ENCODE measurements around the gene TYR. TPM values are rescaled to one million over a fixed set of nuclear protein-coding genes. Genes with fewer than 3 reads are reported as not detected.

TYR gene
- total and polyA plus RNA-seq, 4 donors, result not detected

DNA sequence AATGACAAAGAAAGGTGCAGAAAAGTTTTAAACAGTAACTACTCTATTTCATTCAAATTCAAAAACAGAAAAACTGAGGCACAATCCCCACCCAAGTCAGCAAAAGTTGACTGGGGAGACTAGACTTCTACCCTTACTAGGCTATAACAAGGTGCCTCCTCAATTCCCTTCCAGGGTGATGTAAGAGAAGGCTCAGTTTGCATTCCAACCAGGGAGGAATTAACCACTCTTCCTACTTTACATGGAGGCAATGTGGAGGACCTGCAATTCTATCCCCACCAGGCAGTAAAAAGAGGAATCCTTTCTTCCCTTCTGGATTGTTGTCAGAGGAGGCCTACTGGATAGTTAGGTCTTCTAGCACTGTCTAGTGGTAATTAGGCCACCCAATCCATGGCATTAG, 26.1 kb downstream of the TYR start:
- TF ChIP-seq FOXA2 (IDR thresholded peaks at IDR 0.05) (no peak), YY1 (IDR thresholded peaks at IDR 0.05) (no peak), JUND (IDR thresholded peaks at IDR 0.05) (no peak), FOXA1 (IDR thresholded peaks at IDR 0.05) (no peak), RAD21 (IDR thresholded peaks at IDR 0.05) (no peak)
- TF ChIP-seq, protein P1, sequence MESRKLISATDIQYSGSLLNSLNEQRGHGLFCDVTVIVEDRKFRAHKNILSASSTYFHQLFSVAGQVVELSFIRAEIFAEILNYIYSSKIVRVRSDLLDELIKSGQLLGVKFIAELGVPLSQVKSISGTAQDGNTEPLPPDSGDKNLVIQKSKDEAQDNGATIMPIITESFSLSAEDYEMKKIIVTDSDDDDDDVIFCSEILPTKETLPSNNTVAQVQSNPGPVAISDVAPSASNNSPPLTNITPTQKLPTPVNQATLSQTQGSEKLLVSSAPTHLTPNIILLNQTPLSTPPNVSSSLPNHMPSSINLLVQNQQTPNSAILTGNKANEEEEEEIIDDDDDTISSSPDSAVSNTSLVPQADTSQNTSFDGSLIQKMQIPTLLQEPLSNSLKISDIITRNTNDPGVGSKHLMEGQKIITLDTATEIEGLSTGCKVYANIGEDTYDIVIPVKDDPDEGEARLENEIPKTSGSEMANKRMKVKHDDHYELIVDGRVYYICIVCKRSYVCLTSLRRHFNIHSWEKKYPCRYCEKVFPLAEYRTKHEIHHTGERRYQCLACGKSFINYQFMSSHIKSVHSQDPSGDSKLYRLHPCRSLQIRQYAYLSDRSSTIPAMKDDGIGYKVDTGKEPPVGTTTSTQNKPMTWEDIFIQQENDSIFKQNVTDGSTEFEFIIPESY (IDR thresholded peaks at IDR 0.05), result no peak
- TF ChIP-seq, protein P2, sequence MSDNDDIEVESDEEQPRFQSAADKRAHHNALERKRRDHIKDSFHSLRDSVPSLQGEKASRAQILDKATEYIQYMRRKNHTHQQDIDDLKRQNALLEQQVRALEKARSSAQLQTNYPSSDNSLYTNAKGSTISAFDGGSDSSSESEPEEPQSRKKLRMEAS (IDR thresholded peaks at IDR 0.05), result no peak
- no peak overlapping the region for H3K9ac ChIP-seq (ENCODE audit: low read depth in 1 of 2, low read length in 2 of 2)
- H3K27me3 ChIP-seq (ENCODE audit: control insufficient read depth in 4 of 4, insufficient read depth in 4 of 4, low read length in 3 of 4), result no peaks in the 10 kb centered on the region
- H3K4me3 ChIP-seq (ENCODE audit: low read depth in 1 of 3, low read length in 3 of 3), result no peak overlapping the region
- H3K27ac ChIP-seq (ENCODE audit: low read depth in 1 of 2, low read length in 2 of 2), result no peak overlapping the region
- DNase-seq (ENCODE audit: low spot score), result no peak
- no peaks in the 10 kb centered on the region for H3K36me3 ChIP-seq (ENCODE audit: control insufficient read depth in 4 of 4, insufficient read depth in 3 of 4, low read depth in 1 of 4, low read length in 3 of 4)
- no peaks in the 10 kb centered on the region for H3K9me3 ChIP-seq (ENCODE audit: control insufficient read depth in 4 of 4, low read length in 3 of 4)
- H3K4me1 ChIP-seq (ENCODE audit: control insufficient read depth in 4 of 4, insufficient read depth in 4 of 4, low read length in 3 of 4), result no peaks in the 10 kb centered on the region

DNA sequence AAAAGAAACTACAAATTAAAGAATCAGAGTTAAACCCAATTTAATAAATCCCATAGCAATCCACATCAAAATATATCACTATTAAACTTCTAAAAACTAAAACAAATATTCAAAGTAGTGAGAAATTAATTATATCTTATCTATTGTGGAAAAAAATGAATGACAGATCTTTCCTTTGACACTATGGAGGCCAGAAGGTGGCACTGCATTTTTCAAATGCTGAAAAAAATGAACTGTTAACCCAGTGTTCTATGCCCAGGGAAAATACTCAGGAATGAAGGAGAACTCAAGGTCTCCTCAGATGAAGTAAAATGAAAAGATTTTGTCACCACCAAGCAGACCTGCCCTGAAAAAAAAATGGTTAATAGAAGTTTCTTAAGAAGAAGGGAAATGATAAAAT, 27.7 kb downstream of the TYR start:
- DNase-seq (ENCODE audit: low spot score), result no peak
- Histone ChIP-seq H3K9me3 (ENCODE audit: control insufficient read depth in 4 of 4, low read length in 3 of 4) (no peaks in the 10 kb centered on the region), H3K9ac (ENCODE audit: low read depth in 1 of 2, low read length in 2 of 2) (no peak overlapping the region), H3K4me1 (ENCODE audit: control insufficient read depth in 4 of 4, insufficient read depth in 4 of 4, low read length in 3 of 4) (no peaks in the 10 kb centered on the region), H3K4me3 (ENCODE audit: low read depth in 1 of 3, low read length in 3 of 3) (no peak overlapping the region), H3K36me3 (ENCODE audit: control insufficient read depth in 4 of 4, insufficient read depth in 3 of 4, low read depth in 1 of 4, low read length in 3 of 4) (no peaks in the 10 kb centered on the region), H3K27me3 (ENCODE audit: control insufficient read depth in 4 of 4, insufficient read depth in 4 of 4, low read length in 3 of 4) (no peaks in the 10 kb centered on the region), H3K27ac (ENCODE audit: low read depth in 1 of 2, low read length in 2 of 2) (no peak overlapping the region)
- TF ChIP-seq NR2F2 (IDR thresholded peaks at IDR 0.05), result no peak
- peak in 1 of 2 donors; percentile 3 for TF ChIP-seq RAD21 (IDR thresholded peaks at IDR 0.05)
- no peak for TF ChIP-seq FOXA2 (IDR thresholded peaks at IDR 0.05)

DNA sequence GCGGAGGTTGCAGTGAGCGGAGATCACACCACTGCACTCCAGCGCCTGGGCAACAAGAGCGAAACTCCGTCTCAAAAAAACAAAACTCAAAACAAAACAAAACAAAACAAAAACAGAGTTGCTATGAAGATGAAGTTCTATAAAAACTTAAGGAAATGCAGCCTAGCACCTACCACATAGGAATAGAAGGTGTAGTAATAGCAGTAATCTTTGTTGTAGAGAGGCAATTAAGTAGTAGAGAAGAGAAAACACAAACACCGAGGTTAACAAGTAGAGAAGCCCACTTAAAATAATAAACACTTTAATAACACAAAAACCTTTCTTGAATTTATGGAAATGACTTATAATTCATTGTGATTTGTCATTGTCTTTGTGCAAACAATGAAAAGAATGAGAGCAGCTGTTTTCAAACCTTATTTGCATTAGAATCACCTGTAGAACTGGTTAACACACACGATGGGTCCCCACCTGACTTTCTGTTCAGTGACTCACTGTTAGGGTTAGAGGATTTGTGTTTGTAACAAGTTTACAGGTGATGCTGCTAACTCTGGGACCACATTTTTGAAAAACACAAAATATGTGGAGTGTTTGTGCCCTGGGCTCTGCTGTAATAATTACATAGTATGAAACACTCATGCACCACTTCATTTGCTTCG, 43.1 kb downstream of the TYR start:
- Histone ChIP-seq H3K4me1 (ENCODE audit: control insufficient read depth in 4 of 4, insufficient read depth in 4 of 4, low read length in 3 of 4) (no peaks in the 10 kb centered on the region), H3K9ac (ENCODE audit: low read depth in 1 of 2, low read length in 2 of 2) (no peak overlapping the region), H3K27ac (ENCODE audit: low read depth in 1 of 2, low read length in 2 of 2) (no peak overlapping the region), H3K27me3 (ENCODE audit: control insufficient read depth in 4 of 4, insufficient read depth in 4 of 4, low read length in 3 of 4) (no peaks in the 10 kb centered on the region), H3K36me3 (ENCODE audit: control insufficient read depth in 4 of 4, insufficient read depth in 3 of 4, low read depth in 1 of 4, low read length in 3 of 4) (no peaks in the 10 kb centered on the region), H3K4me3 (ENCODE audit: low read depth in 1 of 3, low read length in 3 of 3) (no peak overlapping the region), H3K9me3 (ENCODE audit: control insufficient read depth in 4 of 4, low read length in 3 of 4) (no peaks in the 10 kb centered on the region)
- no peak for DNase-seq (ENCODE audit: low spot score)
- 71% methylated on average over 8 of the region's 8 CpGs for WGBS
- TF ChIP-seq GABPA (IDR thresholded peaks at IDR 0.05 in 1 of 2, conservative IDR thresholded peaks at IDR 0.05 in 1 of 2), result no peak
- TF ChIP-seq JUND (IDR thresholded peaks at IDR 0.05), result no peak
- TF ChIP-seq, protein P2 (IDR thresholded peaks at IDR 0.05), result no peak
- TF ChIP-seq TAF1 (conservative IDR thresholded peaks at IDR 0.05), result no peak
- TF ChIP-seq YY1 (IDR thresholded peaks at IDR 0.05), result no peak
- no peak for TF ChIP-seq RXRA (IDR thresholded peaks at IDR 0.05)
- TF ChIP-seq, protein P3, sequence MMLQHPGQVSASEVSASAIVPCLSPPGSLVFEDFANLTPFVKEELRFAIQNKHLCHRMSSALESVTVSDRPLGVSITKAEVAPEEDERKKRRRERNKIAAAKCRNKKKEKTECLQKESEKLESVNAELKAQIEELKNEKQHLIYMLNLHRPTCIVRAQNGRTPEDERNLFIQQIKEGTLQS (IDR thresholded peaks at IDR 0.05), result no peak
- no peak for TF ChIP-seq NR2F2 (IDR thresholded peaks at IDR 0.05)
- TF ChIP-seq, protein P4, sequence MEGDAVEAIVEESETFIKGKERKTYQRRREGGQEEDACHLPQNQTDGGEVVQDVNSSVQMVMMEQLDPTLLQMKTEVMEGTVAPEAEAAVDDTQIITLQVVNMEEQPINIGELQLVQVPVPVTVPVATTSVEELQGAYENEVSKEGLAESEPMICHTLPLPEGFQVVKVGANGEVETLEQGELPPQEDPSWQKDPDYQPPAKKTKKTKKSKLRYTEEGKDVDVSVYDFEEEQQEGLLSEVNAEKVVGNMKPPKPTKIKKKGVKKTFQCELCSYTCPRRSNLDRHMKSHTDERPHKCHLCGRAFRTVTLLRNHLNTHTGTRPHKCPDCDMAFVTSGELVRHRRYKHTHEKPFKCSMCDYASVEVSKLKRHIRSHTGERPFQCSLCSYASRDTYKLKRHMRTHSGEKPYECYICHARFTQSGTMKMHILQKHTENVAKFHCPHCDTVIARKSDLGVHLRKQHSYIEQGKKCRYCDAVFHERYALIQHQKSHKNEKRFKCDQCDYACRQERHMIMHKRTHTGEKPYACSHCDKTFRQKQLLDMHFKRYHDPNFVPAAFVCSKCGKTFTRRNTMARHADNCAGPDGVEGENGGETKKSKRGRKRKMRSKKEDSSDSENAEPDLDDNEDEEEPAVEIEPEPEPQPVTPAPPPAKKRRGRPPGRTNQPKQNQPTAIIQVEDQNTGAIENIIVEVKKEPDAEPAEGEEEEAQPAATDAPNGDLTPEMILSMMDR (IDR thresholded peaks at IDR 0.05; ENCODE audit: low read depth, low read length, missing input control), result no peak
- TF ChIP-seq SP1 (IDR thresholded peaks at IDR 0.05), result no peak
- TF ChIP-seq EGR1 (IDR thresholded peaks at IDR 0.05; ENCODE audit: low read depth in 2 of 2), result no peak
- TF ChIP-seq FOXA1 (IDR thresholded peaks at IDR 0.05), result no peak
- TF ChIP-seq, protein P1 (IDR thresholded peaks at IDR 0.05), result no peak
- no peak for TF ChIP-seq FOXA2 (IDR thresholded peaks at IDR 0.05)
- TF ChIP-seq, protein P5, sequence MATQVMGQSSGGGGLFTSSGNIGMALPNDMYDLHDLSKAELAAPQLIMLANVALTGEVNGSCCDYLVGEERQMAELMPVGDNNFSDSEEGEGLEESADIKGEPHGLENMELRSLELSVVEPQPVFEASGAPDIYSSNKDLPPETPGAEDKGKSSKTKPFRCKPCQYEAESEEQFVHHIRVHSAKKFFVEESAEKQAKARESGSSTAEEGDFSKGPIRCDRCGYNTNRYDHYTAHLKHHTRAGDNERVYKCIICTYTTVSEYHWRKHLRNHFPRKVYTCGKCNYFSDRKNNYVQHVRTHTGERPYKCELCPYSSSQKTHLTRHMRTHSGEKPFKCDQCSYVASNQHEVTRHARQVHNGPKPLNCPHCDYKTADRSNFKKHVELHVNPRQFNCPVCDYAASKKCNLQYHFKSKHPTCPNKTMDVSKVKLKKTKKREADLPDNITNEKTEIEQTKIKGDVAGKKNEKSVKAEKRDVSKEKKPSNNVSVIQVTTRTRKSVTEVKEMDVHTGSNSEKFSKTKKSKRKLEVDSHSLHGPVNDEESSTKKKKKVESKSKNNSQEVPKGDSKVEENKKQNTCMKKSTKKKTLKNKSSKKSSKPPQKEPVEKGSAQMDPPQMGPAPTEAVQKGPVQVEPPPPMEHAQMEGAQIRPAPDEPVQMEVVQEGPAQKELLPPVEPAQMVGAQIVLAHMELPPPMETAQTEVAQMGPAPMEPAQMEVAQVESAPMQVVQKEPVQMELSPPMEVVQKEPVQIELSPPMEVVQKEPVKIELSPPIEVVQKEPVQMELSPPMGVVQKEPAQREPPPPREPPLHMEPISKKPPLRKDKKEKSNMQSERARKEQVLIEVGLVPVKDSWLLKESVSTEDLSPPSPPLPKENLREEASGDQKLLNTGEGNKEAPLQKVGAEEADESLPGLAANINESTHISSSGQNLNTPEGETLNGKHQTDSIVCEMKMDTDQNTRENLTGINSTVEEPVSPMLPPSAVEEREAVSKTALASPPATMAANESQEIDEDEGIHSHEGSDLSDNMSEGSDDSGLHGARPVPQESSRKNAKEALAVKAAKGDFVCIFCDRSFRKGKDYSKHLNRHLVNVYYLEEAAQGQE (IDR thresholded peaks at IDR 0.05), result no peak
- TF ChIP-seq HNF4A (conservative IDR thresholded peaks at IDR 0.05), result no peak
- no peak for TF ChIP-seq RAD21 (IDR thresholded peaks at IDR 0.05)
